H9 (cell line): ENCODE data around the gene CCNY. TPM values are rescaled to one million over a fixed set of nuclear protein-coding genes. Genes with fewer than 3 reads are reported as not detected.

Experiments
- DNase-seq: peaks from one replicate; pipeline ENCODE4 v3.0.0-alpha.2; 2017
- H2AFZ ChIP-seq: one replicate; pipeline ENCODE4 v1.6.1; 2013; ENCODE audit warnings: mild to moderate bottlenecking, low read length, control low read depth, moderate library complexity
- H2AK5ac ChIP-seq: 2 replicates; pipeline ENCODE4 v1.6.1; 2013; ENCODE audit warnings: low read length, control low read depth, mixed read lengths; ENCODE audit not compliant: insufficient read length
- H2BK120ac ChIP-seq: one replicate; pipeline ENCODE4 v1.6.1; 2013; ENCODE audit warnings: low read depth, mild to moderate bottlenecking, low read length, control low read depth, inconsistent platforms; ENCODE audit not compliant: poor library complexity, severe bottlenecking
- H2BK12ac ChIP-seq: 2 replicates; pipeline ENCODE4 v1.6.1; 2013; ENCODE audit warnings: low read length, control low read depth, mixed read lengths, low read depth; ENCODE audit not compliant: insufficient read length
- H2BK15ac ChIP-seq: 2 replicates; pipeline ENCODE4 v1.6.1; 2013; ENCODE audit warnings: low read depth, low read length, control low read depth
- H2BK20ac ChIP-seq: one replicate; pipeline ENCODE4 v1.6.1; 2013; ENCODE audit warnings: low read depth, mild to moderate bottlenecking, low read length, control low read depth, inconsistent platforms; ENCODE audit not compliant: poor library complexity, severe bottlenecking
- H2BK5ac ChIP-seq: 2 replicates; pipeline ENCODE4 v1.6.1; 2013; ENCODE audit warnings: low read length, control low read depth, mixed read lengths; ENCODE audit not compliant: insufficient read length
- H3K14ac ChIP-seq: 2 replicates; pipeline ENCODE4 v1.6.1; 2013; ENCODE audit warnings: low read length, control low read depth; ENCODE audit not compliant: insufficient read depth
- H3K18ac ChIP-seq: 2 replicates; pipeline ENCODE4 v1.6.1; 2013; ENCODE audit warnings: low read depth, mild to moderate bottlenecking, mixed read lengths, low read length, control low read depth; ENCODE audit not compliant: insufficient read length
- H3K23ac ChIP-seq: 2 replicates; pipeline ENCODE4 v1.6.1; 2013; ENCODE audit warnings: low read length, control low read depth, mixed read lengths, low read depth; ENCODE audit not compliant: insufficient read length
- H3K23me2 ChIP-seq: 2 replicates; pipeline ENCODE4 v1.6.1; 2013; ENCODE audit warnings: low read depth, mild to moderate bottlenecking, mixed read lengths, low read length, control low read depth; ENCODE audit not compliant: insufficient read length, poor library complexity, severe bottlenecking
- H3K27ac ChIP-seq: 2 replicates; pipeline ENCODE4 v1.5.1; 2013; ENCODE audit warnings: low read length, control low read depth, mixed read lengths, low read depth; ENCODE audit not compliant: insufficient read length
- H3K27me3 ChIP-seq: 2 replicates; pipeline ENCODE4 v1.6.1; 2013; ENCODE audit warnings: low read length, control low read depth, inconsistent platforms; ENCODE audit not compliant: insufficient read depth
- H3K4ac ChIP-seq: 2 replicates; pipeline ENCODE4 v1.6.1; 2013; ENCODE audit warnings: low read depth, mild to moderate bottlenecking, control low read depth, inconsistent platforms, low read length, moderate library complexity
- H3K4me1 ChIP-seq: 2 replicates; pipeline ENCODE4 v1.6.1; 2013; ENCODE audit warnings: low read length, control low read depth, inconsistent platforms; ENCODE audit not compliant: insufficient read depth
- H3K4me2 ChIP-seq: 2 replicates; pipeline ENCODE4 v1.6.1; 2013; ENCODE audit warnings: low read length, control low read depth, mixed read lengths; ENCODE audit not compliant: insufficient read length, insufficient read depth
- H3K56ac ChIP-seq: 2 replicates; pipeline ENCODE4 v1.6.1; 2013; ENCODE audit warnings: low read depth, mild to moderate bottlenecking, mixed read lengths, low read length, control low read depth; ENCODE audit not compliant: insufficient read length
- H3K79me1 ChIP-seq: 2 replicates; pipeline ENCODE4 v1.6.1; 2013; ENCODE audit warnings: low read depth, mild to moderate bottlenecking, moderate library complexity, low read length, control low read depth, inconsistent platforms; ENCODE audit not compliant: insufficient read depth, poor library complexity, severe bottlenecking
- H3K79me2 ChIP-seq: 2 replicates; pipeline ENCODE4 v1.6.1; 2013; ENCODE audit warnings: low read length, control low read depth, inconsistent platforms; ENCODE audit not compliant: insufficient read depth
- H3K9ac ChIP-seq: 2 replicates; pipeline ENCODE4 v1.6.1; 2013; ENCODE audit warnings: low read length, control low read depth, mixed read lengths; ENCODE audit not compliant: insufficient read length; ENCODE audit errors: extremely low read depth
- H3K9me3 ChIP-seq: one replicate; pipeline ENCODE4 v1.6.1; 2013; ENCODE audit warnings: low read depth, low read length, inconsistent platforms; ENCODE audit not compliant: control insufficient read depth
- H3T11ph ChIP-seq: one replicate; pipeline ENCODE4 v1.6.1; 2013; ENCODE audit warnings: mild to moderate bottlenecking, low read length, control low read depth, inconsistent platforms
- H4K20me1 ChIP-seq: one replicate; pipeline ENCODE4 v1.6.1; 2013; ENCODE audit not compliant: control insufficient read depth, insufficient read length, insufficient read depth
- H4K5ac ChIP-seq: 2 replicates; pipeline ENCODE4 v1.6.1; 2013; ENCODE audit warnings: low read depth, mild to moderate bottlenecking, mixed read lengths, low read length, control low read depth; ENCODE audit not compliant: insufficient read length
- H4K8ac ChIP-seq: replicated peaks from 2 replicates; pipeline ENCODE4 v1.6.1; 2013; ENCODE audit warnings: low read length, control low read depth, mixed read lengths, low read depth; ENCODE audit not compliant: insufficient read length
- H4K91ac ChIP-seq: 2 replicates; pipeline ENCODE4 v1.6.1; 2013; ENCODE audit warnings: low read depth, mild to moderate bottlenecking, moderate library complexity, mixed read lengths, low read length, control low read depth; ENCODE audit not compliant: insufficient read length
- H3K27ac Mint-ChIP-seq, 3 experiments: 2 replicates in 2 of 3; 3 replicates in 1 of 3; pipeline ENCODE4 v1.8.0; 2020 to 2021; ENCODE audit warnings: mixed read lengths in 3 of 3, mild to moderate bottlenecking in 1 of 3, moderate library complexity in 1 of 3
- H3K27me3 Mint-ChIP-seq: 2 replicates; pipeline ENCODE4 v1.8.0; 2021; ENCODE audit warnings: low read depth, mild to moderate bottlenecking, moderate library complexity, mixed read lengths
- H3K36me3 Mint-ChIP-seq, 3 experiments: 2 replicates in 2 of 3; 3 replicates in 1 of 3; pipeline ENCODE4 v1.8.0; 2020 to 2021; ENCODE audit warnings: low read depth in 3 of 3, mixed read lengths in 3 of 3; ENCODE audit not compliant: insufficient read depth in 1 of 3
- H3K4me1 Mint-ChIP-seq, 2 experiments: 2 replicates each; pipeline ENCODE4 v1.8.0; 2020; ENCODE audit warnings: mixed read lengths in 2 of 2
- H3K4me3 Mint-ChIP-seq, 2 experiments: 2 replicates in 1 of 2; 3 replicates in 1 of 2; pipeline ENCODE4 v1.8.0; 2020 to 2021; ENCODE audit warnings: mild to moderate bottlenecking in 2 of 2, mixed read lengths in 2 of 2, moderate library complexity in 1 of 2
- H3K9me3 Mint-ChIP-seq, 2 experiments: 2 replicates in 1 of 2; 3 replicates in 1 of 2; pipeline ENCODE4 v1.8.0; 2020; ENCODE audit warnings: mild to moderate bottlenecking in 2 of 2, mixed read lengths in 2 of 2, moderate library complexity in 1 of 2
- CTCF ChIP-seq: fragments of 200-600 bp; sonication (generic); conservative IDR thresholded peaks from 3 replicates; pipeline ENCODE4 v1.8.0; 2021; ENCODE audit warnings: antibody characterized with exemption, mild to moderate bottlenecking
- WGBS: extraction: QIAGEN DNeasy Blood & Tissue Kit; methylation state at CpG from one replicate; pipeline ENCODE4 v1.1.7; 2013; ENCODE audit warnings: missing lambda C conversion rate, low lambda C conversion rate, mixed read lengths; ENCODE audit not compliant: insufficient read length; ENCODE audit errors: extremely low coverage; 5-methylcytosine and 5-hydroxymethylcytosine counted together
- total RNA-seq: library from RNA; stranded (reverse); gene quantifications from 2 replicates; pipeline ENCODE4 v1.2.1, GENCODE V29; 2021

CCNY gene
- total RNA-seq, 1 experiment from 2014 or later: 62.1 TPM

- no peak overlapping the region for H3T11ph ChIP-seq
- no peaks in the 10 kb centered on the region for H3K79me1 ChIP-seq
- Mint-ChIP-seq H3K36me3 (no peaks in the 10 kb centered on the region), H3K4me1 (peaks cover 42 to 46% of the 10 kb centered on the region in 2 experiments), H3K4me3 (no peak overlapping the region), H3K27me3 (no peaks in the 10 kb centered on the region), H3K27ac (peak overlapping the region in 2 of 3 experiments; percentile 8; a peak in 3 of 7 replicates), H3K9me3 (no peaks in the 10 kb centered on the region)
- no peak overlapping the region for H3K56ac ChIP-seq
- no peak for DNase-seq
- H4K20me1 ChIP-seq: no peaks in the 10 kb centered on the region
- H4K5ac ChIP-seq: no peak overlapping the region
- no peak overlapping the region for H2BK12ac ChIP-seq
- no peaks in the 10 kb centered on the region for H3K23me2 ChIP-seq
- H2BK20ac ChIP-seq: no peak overlapping the region
- no peak overlapping the region for H3K23ac ChIP-seq
- H3K9ac ChIP-seq: no peak overlapping the region
- no peak for TF ChIP-seq CTCF
- H2BK120ac ChIP-seq: no peak overlapping the region
- H2AFZ ChIP-seq: no peak overlapping the region
- no peak overlapping the region for H2AK5ac ChIP-seq
- no peak overlapping the region for H4K8ac ChIP-seq
- H2BK5ac ChIP-seq: no peak overlapping the region
- no peak overlapping the region for H3K27ac ChIP-seq
- H3K18ac ChIP-seq: no peak overlapping the region
- WGBS: no CpG with 5 or more reads among the region's 2 CpGs
- no peak overlapping the region for H3K4me2 ChIP-seq
- H4K91ac ChIP-seq: no peak overlapping the region
- peaks cover 23% of the 10 kb centered on the region; the same call in 1 of the 2 replicates for H3K4me1 ChIP-seq
- no peaks in the 10 kb centered on the region for H3K9me3 ChIP-seq
- no peak overlapping the region for H2BK15ac ChIP-seq
- peaks cover 2% of the 10 kb centered on the region; the same call in 1 of the 2 replicates for H3K79me2 ChIP-seq
- H3K14ac ChIP-seq: no peak overlapping the region
- H3K27me3 ChIP-seq: no peaks in the 10 kb centered on the region
- H3K4ac ChIP-seq: no peak overlapping the region
These were observed 124.6 kb downstream of the CCNY start for GRCh38 chr10:35460852-35461460.
